K562 (cell line): Measurements from ENCODE around the gene PRDX1. TPM values are rescaled to one million over a fixed set of nuclear protein-coding genes. Genes with fewer than 3 reads are reported as not detected.

Experiments used
- CSDE1 ChIP-seq, 2 experiments: fragments of 450-650 bp; IDR thresholded peaks; 2 replicates each; pipeline ENCODE4 v1.6.1; 2016; ENCODE audit warnings: mild to moderate bottlenecking in 1 of 2
- GABPA ChIP-seq: fragments of 200-800 bp; sonication (Bioruptor generic); conservative IDR thresholded peaks from 2 replicates; pipeline ENCODE4 v1.6.1; 2016; ENCODE audit warnings: low read depth, missing genetic modification characterization, missing compliant biosample characterization
- GATAD2A ChIP-seq: fragments of 450-650 bp; IDR thresholded peaks from 2 replicates; pipeline ENCODE4 v1.6.1; 2017
- HLTF ChIP-seq: fragments of 450-650 bp; IDR thresholded peaks from 2 replicates; pipeline ENCODE4 v1.6.1; 2016
- ILF3 ChIP-seq: fragments of 450-650 bp; IDR thresholded peaks from 2 replicates; pipeline ENCODE4 v1.6.1; 2018; ENCODE audit warnings: antibody characterized with exemption, mild to moderate bottlenecking, moderate library complexity, borderline replicate concordance
- LCOR ChIP-seq: sonication (generic); formaldehyde crosslinking; IDR thresholded peaks from 2 replicates; pipeline ENCODE4 v1.8.0; 2022; ENCODE audit warnings: mild to moderate bottlenecking, missing genetic modification reagents
- MAFK ChIP-seq: IDR thresholded peaks from 2 replicates; pipeline ENCODE4 v1.6.1; 2011; ENCODE audit warnings: low read length, improper control_type of control experiment
- MEIS2 ChIP-seq: fragments of 450-650 bp; IDR thresholded peaks from 2 replicates; pipeline ENCODE4 v1.6.1; 2014; ENCODE audit warnings: mild to moderate bottlenecking; ENCODE audit not compliant: partially characterized antibody
- TAF15 ChIP-seq: fragments of 200-400 bp; formaldehyde crosslinking; IDR thresholded peaks from 2 replicates; pipeline ENCODE4 v1.6.1; 2017; ENCODE audit warnings: mild to moderate bottlenecking, low read depth, low read length, moderate library complexity
- U2AF1 ChIP-seq: fragments of 200-400 bp; formaldehyde crosslinking; optimal IDR thresholded peaks from 2 replicates; pipeline ENCODE3; 2017; ENCODE audit warnings: mild to moderate bottlenecking, low read depth, low read length, moderate library complexity
- ZEB2 ChIP-seq: fragments of 450-650 bp; IDR thresholded peaks from 2 replicates; pipeline ENCODE4 v1.6.1; 2016
- ZFP36 ChIP-seq: fragments of 150-350 bp; IDR thresholded peaks from 2 replicates; pipeline ENCODE4 v1.6.1; 2018; ENCODE audit warnings: low read length, low read depth; ENCODE audit not compliant: partially characterized antibody
- ZNF561 ChIP-seq: fragments of 450-650 bp; formaldehyde crosslinking; conservative IDR thresholded peaks from 2 replicates; pipeline ENCODE4 v1.4.0; 2020; ENCODE audit warnings: mild to moderate bottlenecking, moderate library complexity
- ZNF785 ChIP-seq: fragments of 250-450 bp; sonication (Bioruptor Pico); IDR thresholded peaks from 2 replicates; pipeline ENCODE4 v1.4.0; 2020; ENCODE audit warnings: mild to moderate bottlenecking
- polyA plus RNA-seq, 8 experiments: library from polyadenylated mRNA; depleted of rRNA in 4 of 8; stranded (reverse) in 5 of 8; unstranded in 3 of 8; fragments of >200 nt; fragmentation: Nextera tagmentation in 2 of 8; fragmentation: Illumina TruSeq in 1 of 8; extraction: Ambion mirVana in 2 of 8; extraction: Trizol in 1 of 8; gene quantifications; 2 replicates each; pipeline versions ENCODE4 v1.2.1 to v1.2.3, GENCODE V29; 2011 to 2014; ENCODE audit warnings: inconsistent platforms in 1 of 8, missing spikeins in 1 of 8
- total RNA-seq, 7 experiments: library from RNA; depleted of rRNA in 6 of 7; stranded (reverse); fragments of >200 nt in 6 of 7; fragmentation: Illumina TruSeq in 2 of 7; extraction: Trizol in 2 of 7; gene quantifications; 2 replicates each; pipeline versions ENCODE4 v1.2.1 to v1.2.3, GENCODE V29; 2011 to 2021; ENCODE audit warnings: low replicate concordance in 1 of 7
- TF ChIP-seq, protein P1 (sequence below): IDR thresholded peaks from 2 replicates; pipeline ENCODE4 v1.6.1; 2012; ENCODE audit warnings: low read depth, low read length, improper control_type of control experiment, borderline replicate concordance
- TF ChIP-seq, protein P2 (sequence below): fragments of 250-450 bp; sonication (Bioruptor Pico); IDR thresholded peaks from 2 replicates; pipeline ENCODE4 v1.8.0; 2022; ENCODE audit warnings: inconsistent platforms, mild to moderate bottlenecking, moderate library complexity, borderline replicate concordance
- TF ChIP-seq, protein P3 (sequence below): conservative IDR thresholded peaks from 2 replicates; pipeline ENCODE4 v1.6.1; 2011; ENCODE audit warnings: low read depth, mild to moderate bottlenecking, low read length; ENCODE audit not compliant: control insufficient read depth
- TF ChIP-seq, protein P4 (sequence below): fragments of 250-450 bp; sonication (Bioruptor Pico); IDR thresholded peaks from 2 replicates; pipeline ENCODE4 v1.5.0; 2021; ENCODE audit warnings: mild to moderate bottlenecking, borderline replicate concordance
- TF ChIP-seq, protein P5 (sequence below): fragments of 450-650 bp; formaldehyde crosslinking; IDR thresholded peaks from 2 replicates; pipeline ENCODE4 v1.4.0; 2022; ENCODE audit warnings: missing genetic modification characterization

PRDX1 gene
- total and polyA plus RNA-seq, 9 of the 15 experiments (the other 6 are each of a cell fraction or from before 2014, with no cell fraction given): 748 to 2,388 (median 1,045) TPM

DNA sequence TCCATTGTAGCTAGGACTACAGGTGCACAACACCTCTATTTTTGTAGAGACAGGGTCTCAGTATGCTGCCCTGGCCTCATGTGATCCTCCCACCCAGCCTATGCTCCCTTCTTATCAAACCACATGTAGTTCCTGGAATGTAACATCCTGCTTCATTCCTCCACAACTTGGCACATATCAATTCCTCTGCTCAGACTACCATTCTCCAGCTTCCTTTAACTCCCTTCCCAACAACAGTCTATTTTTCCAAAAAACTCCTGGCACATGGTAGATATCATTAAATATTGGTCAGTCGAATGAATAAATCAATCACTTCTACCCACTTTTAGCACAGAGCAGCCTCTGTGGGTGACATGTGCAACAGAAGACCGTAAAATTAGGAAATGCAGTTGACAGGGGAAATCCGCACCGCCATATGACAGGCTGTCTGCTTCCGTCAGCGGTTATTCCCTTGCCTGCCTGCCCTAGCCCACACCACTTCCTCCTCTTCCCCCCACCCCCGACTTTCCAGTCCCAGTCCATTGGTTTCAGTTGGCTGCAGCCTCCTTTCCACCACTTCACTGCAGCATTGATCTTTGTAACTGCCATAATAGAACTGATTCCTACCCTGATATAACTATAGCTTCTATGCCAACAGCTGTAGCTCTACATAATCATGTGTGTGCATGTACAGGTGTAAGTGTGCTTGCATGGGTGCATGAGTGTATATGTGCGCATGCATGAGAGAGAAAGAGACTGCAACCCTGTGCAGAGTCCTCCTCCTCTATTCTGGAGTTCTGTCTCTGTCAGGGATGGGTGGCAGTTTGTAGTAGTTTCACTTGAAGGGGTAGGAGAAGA, 22.1 kb upstream of the PRDX1 start (continued):
- no peak for TF ChIP-seq TAF15
- no peak for TF ChIP-seq ZNF785 (CRISPR knock-in tag)
- peak; percentile 59 for TF ChIP-seq GABPA (tag)
- no peak for TF ChIP-seq ZNF561 (CRISPR knock-in tag)
- TF ChIP-seq ZEB2: 0 out of 2 replicates have a peak, but pooled peaks have one; percentile 24
- no peak for TF ChIP-seq GATAD2A
- TF ChIP-seq, protein P1, sequence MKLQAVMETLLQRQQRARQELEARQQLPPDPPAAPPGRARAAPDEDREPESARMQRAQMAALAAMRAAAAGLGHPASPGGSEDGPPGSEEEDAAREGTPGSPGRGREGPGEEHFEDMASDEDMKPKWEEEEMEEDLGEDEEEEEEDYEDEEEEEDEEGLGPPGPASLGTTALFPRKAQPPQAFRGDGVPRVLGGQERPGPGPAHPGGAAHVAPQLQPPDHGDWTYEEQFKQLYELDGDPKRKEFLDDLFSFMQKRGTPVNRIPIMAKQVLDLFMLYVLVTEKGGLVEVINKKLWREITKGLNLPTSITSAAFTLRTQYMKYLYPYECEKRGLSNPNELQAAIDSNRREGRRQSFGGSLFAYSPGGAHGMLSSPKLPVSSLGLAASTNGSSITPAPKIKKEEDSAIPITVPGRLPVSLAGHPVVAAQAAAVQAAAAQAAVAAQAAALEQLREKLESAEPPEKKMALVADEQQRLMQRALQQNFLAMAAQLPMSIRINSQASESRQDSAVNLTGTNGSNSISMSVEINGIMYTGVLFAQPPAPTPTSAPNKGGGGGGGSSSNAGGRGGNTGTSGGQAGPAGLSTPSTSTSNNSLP: no peak
- TF ChIP-seq U2AF1: no peak
- TF ChIP-seq, protein P2, sequence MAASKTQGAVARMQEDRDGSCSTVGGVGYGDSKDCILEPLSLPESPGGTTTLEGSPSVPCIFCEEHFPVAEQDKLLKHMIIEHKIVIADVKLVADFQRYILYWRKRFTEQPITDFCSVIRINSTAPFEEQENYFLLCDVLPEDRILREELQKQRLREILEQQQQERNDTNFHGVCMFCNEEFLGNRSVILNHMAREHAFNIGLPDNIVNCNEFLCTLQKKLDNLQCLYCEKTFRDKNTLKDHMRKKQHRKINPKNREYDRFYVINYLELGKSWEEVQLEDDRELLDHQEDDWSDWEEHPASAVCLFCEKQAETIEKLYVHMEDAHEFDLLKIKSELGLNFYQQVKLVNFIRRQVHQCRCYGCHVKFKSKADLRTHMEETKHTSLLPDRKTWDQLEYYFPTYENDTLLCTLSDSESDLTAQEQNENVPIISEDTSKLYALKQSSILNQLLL (CRISPR knock-in tag): no peak
- TF ChIP-seq, protein P3, sequence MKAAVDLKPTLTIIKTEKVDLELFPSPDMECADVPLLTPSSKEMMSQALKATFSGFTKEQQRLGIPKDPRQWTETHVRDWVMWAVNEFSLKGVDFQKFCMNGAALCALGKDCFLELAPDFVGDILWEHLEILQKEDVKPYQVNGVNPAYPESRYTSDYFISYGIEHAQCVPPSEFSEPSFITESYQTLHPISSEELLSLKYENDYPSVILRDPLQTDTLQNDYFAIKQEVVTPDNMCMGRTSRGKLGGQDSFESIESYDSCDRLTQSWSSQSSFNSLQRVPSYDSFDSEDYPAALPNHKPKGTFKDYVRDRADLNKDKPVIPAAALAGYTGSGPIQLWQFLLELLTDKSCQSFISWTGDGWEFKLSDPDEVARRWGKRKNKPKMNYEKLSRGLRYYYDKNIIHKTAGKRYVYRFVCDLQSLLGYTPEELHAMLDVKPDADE: no peak
- TF ChIP-seq ILF3: no peak
- peak; percentile 62 for TF ChIP-seq MEIS2
- no peak for TF ChIP-seq HLTF
- TF ChIP-seq, protein P4, sequence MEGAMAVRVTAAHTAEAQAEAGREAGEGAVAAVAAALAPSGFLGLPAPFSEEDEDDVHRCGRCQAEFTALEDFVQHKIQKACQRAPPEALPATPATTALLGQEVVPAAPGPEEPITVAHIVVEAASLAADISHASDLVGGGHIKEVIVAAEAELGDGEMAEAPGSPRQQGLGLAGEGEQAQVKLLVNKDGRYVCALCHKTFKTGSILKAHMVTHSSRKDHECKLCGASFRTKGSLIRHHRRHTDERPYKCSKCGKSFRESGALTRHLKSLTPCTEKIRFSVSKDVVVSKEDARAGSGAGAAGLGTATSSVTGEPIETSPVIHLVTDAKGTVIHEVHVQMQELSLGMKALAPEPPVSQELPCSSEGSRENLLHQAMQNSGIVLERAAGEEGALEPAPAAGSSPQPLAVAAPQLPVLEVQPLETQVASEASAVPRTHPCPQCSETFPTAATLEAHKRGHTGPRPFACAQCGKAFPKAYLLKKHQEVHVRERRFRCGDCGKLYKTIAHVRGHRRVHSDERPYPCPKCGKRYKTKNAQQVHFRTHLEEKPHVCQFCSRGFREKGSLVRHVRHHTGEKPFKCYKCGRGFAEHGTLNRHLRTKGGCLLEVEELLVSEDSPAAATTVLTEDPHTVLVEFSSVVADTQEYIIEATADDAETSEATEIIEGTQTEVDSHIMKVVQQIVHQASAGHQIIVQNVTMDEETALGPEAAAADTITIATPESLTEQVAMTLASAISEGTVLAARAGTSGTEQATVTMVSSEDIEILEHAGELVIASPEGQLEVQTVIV: no peak
- TF ChIP-seq, protein P5, sequence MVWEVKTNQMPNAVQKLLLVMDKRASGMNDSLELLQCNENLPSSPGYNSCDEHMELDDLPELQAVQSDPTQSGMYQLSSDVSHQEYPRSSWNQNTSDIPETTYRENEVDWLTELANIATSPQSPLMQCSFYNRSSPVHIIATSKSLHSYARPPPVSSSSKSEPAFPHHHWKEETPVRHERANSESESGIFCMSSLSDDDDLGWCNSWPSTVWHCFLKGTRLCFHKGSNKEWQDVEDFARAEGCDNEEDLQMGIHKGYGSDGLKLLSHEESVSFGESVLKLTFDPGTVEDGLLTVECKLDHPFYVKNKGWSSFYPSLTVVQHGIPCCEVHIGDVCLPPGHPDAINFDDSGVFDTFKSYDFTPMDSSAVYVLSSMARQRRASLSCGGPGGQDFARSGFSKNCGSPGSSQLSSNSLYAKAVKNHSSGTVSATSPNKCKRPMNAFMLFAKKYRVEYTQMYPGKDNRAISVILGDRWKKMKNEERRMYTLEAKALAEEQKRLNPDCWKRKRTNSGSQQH (CRISPR knock-in tag): 0 out of 2 replicates have a peak, but pooled peaks have one; percentile 40
- no peak for TF ChIP-seq MAFK
- TF ChIP-seq ZFP36: no peak
- TF ChIP-seq CSDE1 (IDR thresholded peaks at IDR 0.05): no peak
- TF ChIP-seq LCOR (CRISPR knock-in tag): no peak
